DMS53 treated with DMSO at 0.1 percent for 48 hours (cell line): ENCODE data around the gene SH3TC1.

Experiments used
- DNase-seq: peaks from one replicate; lab custom pipeline; 2025; ENCODE audit not compliant: unreplicated experiment; lab: John Stamatoyannopoulos, UW

The SH3TC1 gene

DNA sequence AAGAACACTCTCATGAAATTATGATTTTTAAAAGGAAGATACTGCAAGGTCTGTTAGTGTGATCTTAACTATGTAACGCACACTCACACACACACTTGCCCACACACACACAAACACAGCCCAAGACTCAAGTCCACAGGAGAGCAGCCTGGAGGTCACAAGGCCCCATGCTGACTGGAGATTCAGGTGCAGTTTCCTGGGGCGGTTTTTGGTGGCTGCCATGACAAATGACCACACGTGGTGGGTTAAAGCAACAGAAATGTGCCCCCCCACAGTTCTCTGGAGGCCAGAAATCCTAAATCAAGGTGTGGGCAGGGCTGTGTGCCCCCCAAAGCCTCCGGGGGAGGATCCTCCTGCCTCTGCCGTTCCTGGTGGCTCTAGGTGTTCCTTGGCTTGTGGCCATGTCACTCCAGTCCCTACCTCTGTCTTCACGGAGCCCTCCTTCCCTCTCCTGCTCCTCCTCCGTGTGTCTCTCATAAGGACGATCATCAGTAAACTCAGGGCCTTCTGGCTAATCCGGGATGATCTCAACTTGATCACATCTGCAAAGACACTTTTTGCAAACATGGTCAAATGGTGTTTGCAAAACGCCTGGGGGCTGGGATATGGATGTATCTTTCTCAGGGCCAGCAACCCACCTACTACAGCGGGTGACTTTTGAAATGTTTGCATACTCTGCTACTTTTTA, 60.8 kb downstream of the SH3TC1 start:
- no peak for DNase-seq

DNA sequence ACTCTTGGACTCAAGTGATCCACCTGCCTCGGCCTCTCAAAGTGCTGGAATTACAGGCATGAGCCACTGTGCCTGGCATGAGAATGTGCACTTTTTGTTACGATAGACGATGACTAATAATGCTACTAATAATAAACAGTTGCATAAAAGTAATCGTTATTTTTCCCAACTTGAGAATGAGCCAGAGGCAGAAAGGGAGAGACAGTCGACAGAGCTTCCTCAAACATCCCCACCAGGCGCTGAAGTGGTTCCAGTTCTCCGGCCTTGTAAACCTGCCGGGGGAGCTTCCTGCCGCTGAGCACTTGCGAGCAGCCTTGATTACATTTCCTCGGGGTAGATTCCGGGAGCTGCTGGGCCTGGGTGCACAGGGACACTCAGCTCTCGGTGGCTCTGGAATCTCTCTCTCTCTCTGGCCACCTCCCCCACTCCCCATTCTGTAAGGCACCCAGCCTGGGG, 61.6 kb downstream of the SH3TC1 start:
- DNase-seq = peak; percentile 49

GRCh38 chr4:8261851-8262535, 62.9 kb downstream of the SH3TC1 start:
- no peak for DNase-seq

- DNase-seq = no peak
Observed at GRCh38 chr4:8262637-8263322, 63.7 kb downstream of the SH3TC1 start.

DNA sequence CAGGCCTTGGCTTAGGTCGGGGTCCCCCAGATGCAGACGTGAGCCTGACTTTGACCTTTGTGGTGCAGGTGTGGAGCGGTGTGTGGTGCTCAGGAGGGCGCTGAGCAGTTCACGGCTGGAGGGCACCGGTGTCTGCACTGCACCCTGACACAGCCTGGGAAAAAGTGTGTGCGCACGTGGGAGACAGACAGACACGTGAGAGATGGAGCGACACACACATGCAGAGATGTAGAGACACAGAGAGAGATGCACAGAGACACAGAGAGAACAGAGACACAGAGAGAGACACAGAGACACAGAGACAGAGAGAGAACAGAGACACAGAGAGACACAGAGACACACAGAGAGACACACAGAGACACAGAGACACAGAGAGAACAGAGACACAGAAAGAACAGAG, 64.3 kb downstream of the SH3TC1 start:
- DNase-seq = no peak

GRCh38 chr4:8264106-8264505, 65.0 kb downstream of the SH3TC1 start:
- no peak for DNase-seq

GRCh38 chr4:8265171-8265929, 66.3 kb downstream of the SH3TC1 start:
- no peak for DNase-seq

DNA sequence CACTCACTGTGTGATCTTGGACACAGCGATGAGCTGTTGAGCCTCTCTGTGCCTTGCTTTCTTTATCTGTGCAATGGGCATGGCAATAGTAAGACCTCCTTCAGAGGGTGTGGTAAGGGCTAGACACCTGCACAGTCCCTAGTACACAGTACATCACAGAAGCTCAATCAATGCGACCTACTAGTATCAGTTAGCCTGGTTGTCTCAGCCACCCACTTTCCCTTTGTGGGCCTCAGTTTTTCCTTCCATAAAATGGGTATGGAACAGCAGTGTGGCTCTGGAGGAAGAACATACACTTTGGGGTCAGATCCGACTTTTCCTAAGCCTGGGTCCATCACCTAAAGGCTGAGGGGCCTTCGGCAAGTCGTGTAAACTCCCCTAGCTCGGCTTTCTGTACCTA, 67.0 kb downstream of the SH3TC1 start:
- DNase-seq = no peak

DNA sequence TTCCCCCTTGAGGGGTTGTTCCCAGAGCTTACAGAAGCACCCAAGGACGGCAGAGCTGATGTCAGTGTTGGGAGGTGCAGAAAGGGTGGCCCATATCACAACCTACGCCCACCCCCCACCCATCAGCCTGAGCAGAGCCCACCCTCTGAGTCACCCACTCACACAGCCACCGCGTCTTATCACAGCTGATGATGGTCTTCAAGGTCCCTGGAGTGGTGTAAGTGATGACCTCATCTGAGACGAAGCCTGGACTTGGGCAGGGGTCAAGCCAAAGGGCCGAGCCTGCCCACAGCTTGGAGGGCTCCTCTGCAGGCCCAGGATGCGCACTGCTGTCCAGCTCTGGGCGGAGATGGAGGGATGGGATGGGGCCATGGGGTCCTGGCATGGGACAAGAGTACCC, 67.4 kb downstream of the SH3TC1 start:
- DNase-seq = no peak

- DNase-seq = peak; percentile 81
Observed at GRCh38 chr4:8267077-8267476, 68.0 kb downstream of the SH3TC1 start.

DNA sequence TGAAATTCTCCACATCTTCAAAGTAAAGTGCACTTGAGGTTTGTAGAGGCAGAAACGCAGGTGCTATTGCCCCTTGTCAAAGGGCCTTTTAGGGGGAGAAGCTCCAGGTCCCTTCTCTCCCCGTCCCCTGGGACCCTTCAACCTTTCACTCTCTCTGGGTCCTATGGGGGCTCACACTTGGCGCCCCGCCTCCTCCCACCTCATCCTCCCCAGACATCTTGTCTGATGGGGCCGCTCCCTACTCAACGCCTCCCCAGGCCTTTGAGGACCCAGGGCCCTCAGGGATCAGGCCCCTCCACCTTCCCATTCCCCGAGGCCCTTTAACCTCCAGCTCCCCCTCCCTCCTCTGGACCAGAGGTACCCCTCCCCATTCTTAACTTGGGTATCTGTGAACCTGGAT, 69.1 kb downstream of the SH3TC1 start:
- no peak for DNase-seq

DNA sequence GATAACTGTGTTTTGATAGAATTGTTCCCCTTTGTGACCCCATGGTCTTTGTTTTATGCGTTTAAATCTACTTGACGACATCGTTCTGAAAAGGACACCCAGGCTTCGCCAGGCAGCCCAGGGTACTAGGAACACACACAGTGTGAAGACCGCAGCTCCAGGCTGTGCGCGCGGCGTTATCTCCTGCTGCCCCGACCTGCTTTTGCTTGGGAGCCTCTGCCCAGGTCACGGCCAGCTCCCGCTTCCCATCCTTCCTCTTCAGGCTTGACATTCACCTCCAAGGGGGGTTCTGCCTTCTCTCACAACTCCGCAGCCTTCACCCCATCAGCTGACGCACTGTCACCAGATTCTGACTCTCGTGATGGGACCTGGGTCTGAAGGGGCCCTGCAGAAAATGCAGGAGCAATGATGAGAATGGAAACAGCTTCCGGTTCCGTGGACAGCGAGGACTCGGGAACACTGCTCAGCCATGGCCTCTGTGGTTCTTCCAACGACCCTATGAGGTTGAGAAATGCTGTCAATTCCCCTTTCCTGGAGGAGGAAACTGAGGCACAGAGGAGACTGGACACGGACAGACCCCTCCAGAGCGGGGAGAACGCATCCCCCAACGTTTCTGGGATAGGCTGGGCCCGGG, 69.9 kb downstream of the SH3TC1 start:
- DNase-seq = no peak

GRCh38 chr4:8269535-8270417, 70.7 kb downstream of the SH3TC1 start, which contains the start of gene HTRA3:
Gene HTRA3 (plus strand): TSS chr4:8269754. CDS start chr4:8269969, 215 bp downstream.
- DNase-seq = no peak

- no peak for DNase-seq
Observed at GRCh38 chr4:8270418-8270771, 71.3 kb downstream of the SH3TC1 start.

DNA sequence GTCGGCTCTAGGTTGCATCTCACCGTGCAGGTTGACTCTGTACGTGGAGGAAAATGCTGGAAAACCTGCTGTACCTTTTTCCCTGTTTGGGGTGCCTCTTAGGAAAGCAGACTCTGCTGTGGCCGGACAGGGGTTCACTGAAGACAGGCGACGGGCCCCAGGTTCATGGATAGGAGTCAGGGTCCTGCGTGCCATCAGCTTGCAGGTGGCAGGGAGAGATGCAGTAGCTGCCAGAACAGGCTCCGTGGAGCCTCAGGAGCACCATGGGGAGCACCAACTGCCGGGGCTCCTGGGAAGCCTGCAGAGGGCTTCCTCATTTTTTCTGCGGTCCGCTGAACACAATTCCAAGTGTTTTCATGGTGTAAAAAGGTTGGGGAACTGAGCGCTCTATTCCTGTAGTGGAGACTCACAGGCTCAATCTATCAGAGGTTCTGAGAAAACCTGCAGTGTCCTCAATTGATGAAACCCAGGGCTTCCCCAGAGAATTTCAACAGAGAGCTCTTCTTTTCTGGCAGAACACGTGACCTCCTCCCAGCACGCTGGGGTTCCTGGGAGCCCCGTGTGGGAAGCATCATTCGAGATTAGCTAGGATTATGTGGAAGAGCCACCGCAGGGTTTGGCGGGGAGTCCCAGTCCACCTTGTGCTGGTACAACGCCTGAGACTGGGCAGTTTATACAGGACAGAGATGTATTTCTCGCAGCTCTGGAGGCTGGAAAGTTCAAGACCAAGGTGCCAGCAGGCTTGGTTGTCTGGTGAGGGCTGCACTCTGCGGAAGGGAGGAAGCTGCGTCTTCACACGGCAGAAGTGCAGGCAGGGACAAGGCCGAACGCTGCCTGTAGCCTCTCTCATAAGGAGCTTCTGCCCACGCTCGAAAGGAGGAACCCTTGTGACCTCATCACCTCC, 72.1 kb downstream of the SH3TC1 start:
- DNase-seq = no peak

DNA sequence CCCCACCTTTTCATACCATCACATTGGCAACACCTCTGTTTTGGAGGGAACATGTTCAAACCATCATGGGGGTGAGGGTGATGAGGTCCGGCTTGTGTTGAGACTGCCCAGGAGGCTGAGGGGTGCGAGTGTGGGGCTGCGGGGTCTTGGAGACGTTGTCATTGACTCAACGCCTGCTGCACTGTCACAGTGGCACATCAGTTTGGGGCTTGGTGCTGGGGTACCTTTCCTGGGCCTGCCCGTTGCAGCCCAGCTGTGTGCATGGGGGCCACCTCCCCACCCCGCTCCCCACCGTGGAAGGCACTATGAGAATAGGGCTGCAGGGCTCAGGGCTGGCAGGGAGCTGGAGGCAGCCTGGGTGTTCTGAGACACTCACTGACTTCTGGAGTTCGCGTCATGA, 72.7 kb downstream of the SH3TC1 start:
- no peak for DNase-seq

DNA sequence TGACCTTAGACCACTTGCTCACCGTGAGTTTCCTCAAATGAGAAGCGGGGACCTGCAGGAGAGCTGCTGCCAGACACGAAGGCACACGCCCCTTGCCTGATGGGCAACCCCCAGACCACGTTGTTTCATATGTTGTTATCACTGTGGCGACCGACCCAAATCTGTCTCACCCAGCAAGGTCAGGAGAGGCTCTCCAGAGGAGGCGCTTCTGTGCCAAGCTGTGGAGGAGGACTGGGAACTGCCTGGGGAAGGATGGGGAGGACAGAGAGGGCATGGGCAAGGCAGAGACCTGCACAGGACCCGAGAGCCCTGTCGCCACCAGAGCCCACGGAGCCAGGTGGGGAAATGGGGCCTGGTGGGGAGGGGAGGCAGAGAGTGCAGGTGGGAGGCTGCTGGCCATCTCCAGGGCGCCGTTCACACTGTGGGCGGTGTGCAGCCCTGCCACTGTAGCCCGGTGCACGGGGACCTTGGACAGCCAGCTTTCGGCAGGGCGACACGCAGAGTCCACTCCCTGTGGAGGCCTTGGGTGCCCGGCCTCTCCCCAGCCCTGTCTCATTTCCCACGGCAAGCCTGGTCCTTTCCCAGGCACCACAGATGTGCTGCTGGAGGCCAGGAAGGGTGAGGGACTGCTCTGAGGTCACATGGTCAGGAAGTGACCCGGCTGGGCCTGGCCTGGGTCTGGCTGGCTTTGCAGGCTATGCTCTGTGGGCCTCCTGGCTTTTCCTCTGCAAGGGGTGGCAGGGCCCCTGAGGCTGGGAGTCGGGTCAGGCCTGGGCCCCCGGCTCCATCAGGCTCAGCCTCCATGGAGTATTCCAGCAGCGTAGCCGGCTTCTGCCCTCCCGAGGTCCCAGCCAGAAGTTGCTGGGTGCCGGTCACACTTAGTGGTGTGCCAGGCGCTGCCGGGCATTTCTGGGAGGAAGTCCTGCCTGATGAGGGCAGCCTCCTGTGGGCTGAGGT, 73.7 kb downstream of the SH3TC1 start:
- no peak for DNase-seq

- DNase-seq = no peak
Observed at GRCh38 chr4:8273450-8273849, 74.4 kb downstream of the SH3TC1 start.
